Stimulated activated CD4-positive, alpha-beta T cell treated with anti-CD3 and anti-CD28 coated beads, Interleukin-1b, Interleukin-23, amount 100 ng/mL, for 48 hours (primary cell): ENCODE measurements around the gene PDE6B.
A peak's percentile ranks its signal among the peaks of the same experiment; 100 is the strongest.

ENCODE experiments used
- DNase-seq: peaks from one replicate; pipeline ENCODE4 v3.0.0-alpha.2; 2020

PDE6B gene

DNA sequence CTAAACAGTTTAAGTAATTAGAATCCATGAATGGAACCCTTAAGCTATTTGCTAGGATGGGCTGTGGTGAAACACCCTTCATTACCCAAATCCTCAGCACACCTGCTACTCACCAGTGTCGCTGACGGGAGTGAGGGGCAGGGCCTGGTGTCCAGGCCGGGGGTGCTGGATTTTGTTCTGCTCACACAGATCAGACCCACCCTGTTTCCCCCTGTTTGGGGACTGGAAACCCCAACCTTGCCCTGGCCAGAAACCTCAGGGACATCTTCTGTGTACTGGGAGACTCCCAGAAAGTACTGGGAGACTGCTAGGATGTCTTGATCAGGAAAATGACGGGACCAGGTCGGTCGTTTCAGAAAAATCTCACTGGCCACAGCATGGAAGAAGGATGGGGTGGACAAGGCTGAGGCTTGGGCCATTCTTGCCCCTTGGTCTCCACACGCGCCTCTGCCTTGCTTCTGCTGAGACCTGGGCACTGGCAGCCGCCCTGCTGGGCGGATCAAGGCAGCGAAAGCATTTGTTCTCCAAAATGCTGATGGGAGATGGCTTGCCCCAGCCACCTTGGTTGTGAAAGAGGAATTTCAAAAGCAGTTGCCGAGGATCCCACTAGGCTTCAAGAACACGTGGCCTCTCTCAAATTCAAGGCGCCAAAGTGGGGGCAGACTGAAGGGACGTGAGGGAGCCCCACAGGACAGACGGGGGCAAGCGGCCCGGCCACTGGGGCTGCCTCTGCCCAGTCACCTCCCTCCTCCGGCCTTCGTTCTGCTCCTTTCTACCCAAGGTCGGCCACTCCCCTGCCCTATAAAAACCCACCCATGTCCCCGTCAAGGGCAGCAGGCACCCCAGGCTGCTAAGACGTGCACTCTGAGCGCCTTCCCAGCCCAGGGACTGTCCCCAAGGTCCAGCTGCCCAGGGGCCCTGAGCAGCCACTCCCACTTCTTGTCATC lies 23.5 kb upstream of the PDE6B start:
- no peak for DNase-seq

DNA sequence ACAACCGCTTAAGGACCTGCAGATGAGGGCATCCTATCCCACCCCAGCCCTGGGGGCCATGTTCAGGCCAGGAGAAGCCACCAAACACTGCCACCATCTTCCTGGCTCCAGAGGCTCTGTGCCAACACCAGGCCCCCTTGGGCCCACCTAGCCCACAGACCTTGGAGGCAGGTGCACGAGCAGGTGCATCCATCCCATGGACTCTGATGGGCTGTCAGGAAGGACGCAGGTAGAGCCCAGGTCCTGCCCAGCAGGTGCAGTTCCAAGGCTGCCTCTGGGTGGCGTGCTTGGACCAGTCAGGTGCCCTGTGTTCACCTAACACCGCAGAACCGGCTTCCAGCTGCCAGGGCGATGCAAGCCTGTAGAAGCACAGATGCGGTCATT lies 22.8 kb upstream of the PDE6B start:
- DNase-seq, result peak; percentile 78

DNA sequence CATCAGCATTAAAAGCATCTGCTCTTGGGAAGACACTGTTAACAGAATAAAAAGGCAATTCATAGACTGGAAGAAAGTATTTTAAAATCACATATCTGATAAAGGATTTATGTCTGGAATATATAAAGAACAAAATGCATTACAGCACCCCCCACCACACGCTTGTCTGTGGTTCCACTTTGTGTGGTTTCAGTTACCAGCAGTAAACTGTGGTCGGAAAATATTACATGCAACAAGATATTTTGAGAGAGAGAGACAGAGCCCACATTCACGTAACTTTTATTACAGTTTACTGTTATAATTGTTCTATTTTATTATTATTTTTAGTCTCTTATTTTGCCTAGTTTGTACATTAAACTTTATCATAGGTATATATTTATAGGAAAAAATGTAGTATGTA lies 21.2 kb upstream of the PDE6B start:
- no peak for DNase-seq

DNA sequence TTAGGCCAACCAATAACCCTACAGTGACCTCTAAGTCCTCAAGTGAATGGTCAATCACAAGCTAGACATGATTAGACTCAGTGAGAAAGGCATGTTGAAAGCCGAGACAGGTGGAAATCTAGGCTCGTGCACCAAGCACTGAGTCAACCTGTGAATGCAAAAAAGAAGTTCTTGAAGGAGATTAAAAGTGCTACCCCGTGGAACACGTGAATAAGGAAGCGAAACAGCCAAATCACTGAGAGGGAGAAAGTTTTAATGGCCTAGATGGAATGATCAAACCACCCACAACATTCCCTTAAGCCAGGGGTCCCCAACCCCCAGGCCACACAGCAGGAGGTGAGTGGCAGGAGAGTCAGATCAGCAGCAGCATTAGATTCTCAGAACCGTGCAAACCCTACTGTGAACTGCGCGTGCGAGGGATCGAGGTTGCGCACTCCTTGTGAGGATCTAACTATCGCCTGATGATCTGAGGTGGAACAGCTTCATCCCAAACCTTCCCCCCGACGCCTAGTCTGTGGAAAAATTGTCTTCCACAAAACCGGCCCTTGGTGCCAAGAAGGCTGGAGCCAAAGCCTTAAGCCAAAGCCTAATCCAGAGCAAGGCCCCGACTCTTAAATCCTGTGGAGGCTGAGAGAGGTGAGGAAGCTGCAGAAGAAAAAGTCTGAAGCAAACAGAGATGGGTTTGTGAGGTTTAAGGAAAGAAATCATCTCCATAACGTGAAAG lies 19.5 kb upstream of the PDE6B start:
- no peak for DNase-seq

DNA sequence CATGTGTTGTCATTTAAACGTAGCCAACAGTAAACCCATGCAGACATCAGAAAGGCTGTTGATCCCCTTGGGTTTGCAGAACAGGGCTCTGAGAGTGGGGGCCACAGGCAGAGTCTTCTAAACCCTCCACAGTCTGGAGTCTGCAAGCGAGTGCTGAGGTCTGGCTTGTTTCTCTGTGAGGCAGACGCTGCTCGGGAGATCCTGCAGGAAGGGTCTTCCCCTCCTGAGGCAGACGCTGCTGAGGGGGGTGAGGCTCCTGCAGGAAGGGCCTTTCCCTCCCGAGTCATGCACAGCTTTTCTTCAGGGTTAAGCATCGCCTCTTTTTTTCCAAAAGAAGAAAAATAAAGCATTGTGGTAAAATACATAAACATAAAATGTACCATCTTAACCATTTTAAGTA lies 17.1 kb upstream of the PDE6B start:
- DNase-seq, result no peak

DNA sequence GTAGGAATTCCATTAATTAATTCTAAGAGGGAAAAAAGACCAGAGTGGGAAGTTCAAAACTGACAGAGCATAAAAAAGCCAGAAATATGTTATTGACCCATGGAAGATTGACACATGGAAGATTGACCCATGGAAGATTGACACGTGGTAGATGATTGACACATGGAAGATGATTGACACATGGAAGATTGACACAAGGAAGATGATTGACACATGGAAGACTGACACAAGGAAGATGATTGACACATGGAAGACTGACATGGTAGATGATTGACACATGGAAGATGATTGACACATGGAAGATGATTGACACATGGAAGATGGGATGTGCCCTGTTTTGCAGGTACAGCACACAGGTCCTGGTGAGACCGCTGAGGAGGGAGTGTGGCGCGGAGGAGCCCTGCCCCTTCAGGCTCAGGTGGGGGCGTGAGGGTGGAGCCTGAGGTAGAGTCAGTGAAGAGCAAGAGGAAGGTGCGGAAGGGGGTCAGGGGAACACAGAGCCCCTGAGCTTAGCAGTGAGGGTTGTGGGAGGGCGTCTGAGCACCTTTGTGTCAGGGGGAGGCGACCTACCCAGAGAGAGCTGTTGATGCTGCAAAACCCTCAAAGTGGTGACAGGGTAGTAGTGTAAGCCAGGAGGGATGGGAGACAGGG lies 15.8 kb upstream of the PDE6B start:
- no peak for DNase-seq

DNA sequence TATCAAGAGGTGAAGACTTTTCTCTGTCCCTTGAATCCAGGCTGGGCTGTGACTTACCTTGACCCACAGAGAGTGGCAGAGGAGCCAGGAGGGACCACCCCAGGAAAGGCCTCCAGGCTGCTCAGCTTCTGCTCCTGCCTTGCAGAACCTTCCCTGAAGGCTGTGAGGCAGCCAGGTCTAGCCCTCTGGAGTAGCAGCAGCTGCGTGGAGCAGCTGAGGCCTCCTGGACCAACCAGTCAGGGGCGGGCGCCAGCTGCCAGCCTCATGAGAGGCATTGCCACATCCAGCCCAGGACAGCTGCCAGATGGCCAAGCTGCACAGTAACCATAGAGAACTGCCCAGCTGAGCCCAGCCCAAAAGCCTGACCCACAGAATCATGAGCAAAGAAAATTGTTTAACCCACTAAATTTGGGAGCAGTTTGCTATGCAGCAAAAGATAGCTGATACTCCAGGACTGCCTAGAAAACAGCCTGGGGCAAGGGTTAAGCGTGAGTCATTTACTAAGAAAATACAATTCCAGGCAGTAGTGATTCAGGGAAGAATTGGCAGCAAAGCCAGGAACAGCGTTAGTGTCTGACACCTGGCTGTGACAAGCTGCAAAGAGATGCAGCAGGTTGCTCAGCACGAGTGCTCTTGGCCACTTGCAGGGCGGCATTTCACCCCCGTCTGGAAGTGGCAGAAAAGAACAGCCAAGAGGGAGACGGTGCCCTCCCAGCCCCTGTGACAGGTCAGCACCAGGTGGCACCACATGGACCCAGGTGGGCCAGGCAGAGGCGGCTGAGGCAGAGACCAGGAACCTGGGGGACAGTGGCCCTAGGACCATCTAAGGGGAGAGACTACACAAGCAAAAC lies 14.7 kb upstream of the PDE6B start:
- no peak for DNase-seq

DNA sequence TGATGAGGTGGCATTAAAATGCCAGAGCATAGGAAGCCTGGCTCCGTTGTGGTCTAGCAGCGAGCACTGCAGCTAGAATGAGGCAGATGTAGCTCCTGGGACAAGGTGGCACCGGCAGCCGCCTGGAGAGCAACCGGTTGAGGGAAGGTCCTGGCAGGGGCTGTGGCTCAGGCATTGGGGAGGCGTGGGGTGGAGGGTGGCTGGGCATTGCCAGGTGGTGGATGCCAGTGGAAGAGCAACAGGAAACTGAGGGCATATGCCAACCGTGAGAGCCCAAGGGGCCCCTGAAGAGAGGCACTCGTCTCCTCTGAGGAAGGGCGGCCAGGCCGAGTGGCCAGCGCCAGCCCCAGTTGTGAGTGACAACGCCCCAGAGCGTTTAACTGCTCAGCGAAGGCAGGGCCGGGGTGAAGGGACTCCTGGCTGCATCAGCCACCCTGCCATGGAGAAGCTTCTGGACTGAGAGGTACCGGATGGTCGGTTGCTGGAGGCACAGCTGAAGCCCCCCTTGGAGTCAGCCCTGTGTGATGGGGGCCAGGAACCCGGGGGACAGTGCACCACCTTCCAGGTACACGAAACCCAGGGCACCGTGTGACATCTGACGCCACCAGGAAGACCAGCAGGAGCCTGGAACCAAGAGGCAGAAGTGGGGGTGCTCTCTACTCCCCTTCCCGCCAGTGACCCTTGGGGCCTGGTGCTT lies 13.2 kb upstream of the PDE6B start:
- DNase-seq, result no peak

DNA sequence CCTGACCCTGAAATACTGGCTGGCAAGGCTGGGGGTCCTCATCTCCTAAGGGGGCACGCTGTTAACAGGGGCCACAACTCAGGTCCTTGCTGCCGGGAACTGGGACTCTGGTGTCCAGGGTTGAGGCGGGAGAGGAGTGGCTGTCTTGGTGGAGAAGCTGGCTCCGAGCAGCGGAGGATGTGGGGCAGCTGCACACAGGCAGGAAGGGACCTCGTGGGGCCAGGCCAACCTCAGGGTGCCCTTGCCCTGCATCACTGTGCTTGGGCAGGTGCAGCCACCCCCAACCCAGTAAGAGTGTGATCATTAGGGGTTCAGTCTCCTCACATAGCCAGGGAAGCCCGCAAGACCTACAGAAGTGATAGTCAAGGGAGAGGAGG lies 12.6 kb upstream of the PDE6B start:
- no peak for DNase-seq

DNA sequence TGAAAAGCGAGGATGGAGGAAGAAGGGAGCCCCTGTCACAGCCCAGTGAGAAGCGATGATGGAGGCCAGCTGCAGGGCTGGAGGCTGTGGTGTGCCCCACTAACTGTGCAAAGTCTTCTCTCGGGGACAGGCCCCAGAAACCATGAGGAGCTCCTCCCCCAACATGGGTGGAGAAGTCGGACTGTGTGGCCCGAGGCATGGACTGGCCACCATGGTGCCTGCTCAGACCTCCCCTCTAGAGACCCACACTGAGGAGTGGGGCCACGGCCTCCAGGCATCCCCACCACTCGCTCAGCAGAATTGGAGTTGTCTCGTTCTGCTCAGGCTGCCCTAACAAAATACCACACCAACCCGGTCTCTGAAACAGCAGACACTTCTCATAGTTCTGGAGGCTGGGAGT lies 12.2 kb upstream of the PDE6B start:
- DNase-seq, result no peak

DNA sequence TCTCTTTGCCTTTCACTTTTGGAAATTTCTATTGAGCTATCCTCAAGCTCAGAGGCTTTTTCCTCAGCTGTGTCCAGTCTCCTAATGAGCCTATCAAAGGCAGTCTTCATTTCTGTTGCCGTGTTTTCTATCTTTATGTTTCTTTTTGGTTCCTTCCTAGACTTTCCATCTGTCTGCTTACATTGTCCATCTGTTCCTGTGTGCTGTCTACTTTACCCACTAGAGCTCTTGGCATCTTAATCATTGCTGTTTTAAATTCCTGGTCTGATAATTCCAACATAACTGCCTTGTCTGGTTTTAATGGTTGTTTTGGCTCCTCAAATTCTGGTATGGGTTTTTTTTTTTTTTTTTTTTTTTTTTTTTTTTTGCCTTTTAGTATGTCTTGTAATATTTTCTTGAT lies 9.3 kb upstream of the PDE6B start:
- no peak for DNase-seq

DNA sequence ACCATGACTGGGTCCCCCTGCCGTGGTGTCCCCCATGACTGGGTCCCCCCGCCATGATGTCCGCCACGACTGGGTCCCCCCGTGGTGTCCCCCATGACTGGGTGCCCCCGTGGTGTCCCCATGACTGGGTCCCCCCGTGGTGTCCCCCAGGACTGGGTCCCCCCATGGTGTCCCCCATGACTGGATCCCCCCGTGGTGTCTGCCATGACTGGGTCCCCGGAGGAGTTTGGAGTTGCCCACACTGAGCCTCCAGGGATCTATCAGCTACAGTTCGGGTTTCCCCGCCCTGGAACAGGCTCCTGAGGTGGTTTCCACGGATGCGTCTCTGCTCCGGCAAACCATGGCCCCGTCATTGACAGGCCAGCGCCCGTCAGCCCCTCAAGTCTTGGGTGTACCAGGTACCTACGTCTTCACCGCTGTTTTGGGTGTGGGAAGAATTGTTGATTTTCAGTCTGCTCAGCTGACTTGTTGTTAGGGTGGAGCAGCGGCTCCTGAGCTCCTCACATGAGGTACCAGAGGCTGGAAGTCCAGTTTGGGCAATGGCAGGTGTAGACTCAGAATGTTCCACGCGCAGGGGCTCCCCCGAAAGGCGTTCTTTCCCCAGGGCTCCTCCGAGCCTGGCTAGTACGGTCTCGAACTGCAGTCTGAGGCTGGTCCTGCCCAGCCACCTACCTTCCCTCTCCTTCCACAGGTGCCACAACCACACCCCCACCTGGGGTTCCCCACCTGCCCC lies 8.3 kb upstream of the PDE6B start:
- no peak for DNase-seq

DNA sequence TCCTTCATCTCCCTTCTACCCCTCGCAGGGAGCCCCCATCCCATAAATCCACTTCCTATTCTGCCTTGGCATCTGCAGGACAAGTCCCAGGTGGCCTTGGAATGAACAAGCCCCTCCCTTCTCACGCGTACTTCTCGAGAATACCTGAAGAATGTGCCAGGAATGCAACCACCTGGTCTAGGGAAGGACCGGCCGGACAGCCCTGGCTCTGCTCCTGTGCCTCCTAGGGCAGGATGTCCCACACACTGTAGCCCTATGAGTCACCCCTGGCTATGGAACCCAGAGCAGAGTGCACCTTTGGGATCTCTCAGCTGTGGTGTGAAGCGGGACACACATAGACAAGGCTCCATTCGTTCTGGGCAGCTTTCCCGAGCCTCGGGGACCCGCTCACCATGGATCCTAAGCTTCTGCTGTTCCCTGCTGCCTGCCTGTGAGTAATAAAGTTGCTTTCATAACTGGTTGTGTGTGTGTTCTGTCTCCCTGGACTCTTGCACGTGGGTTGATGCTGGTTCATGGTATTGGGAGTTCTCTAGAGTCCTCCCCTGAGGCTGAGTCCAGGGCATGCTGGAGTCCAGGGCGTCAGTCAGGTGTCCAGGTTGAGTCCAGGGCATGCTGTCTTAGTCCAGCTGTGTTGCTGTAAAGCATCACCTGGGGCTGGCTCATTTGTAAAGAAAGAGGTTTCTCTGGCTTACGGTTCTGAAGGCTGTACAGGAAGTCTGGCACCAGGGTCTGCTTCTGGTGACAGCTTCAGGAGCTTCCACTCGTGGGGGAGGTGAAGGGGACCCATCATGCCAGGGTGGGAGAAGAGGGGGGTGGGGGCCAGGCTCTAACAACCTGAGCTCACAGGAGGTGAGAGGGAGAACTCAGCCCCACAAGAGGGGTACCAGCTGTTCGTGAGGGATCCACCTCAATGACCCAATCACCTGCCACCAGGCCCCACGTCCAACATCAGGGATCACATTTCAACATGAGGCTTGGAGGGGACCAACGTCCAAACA lies 7.4 kb upstream of the PDE6B start:
- DNase-seq, result no peak

DNA sequence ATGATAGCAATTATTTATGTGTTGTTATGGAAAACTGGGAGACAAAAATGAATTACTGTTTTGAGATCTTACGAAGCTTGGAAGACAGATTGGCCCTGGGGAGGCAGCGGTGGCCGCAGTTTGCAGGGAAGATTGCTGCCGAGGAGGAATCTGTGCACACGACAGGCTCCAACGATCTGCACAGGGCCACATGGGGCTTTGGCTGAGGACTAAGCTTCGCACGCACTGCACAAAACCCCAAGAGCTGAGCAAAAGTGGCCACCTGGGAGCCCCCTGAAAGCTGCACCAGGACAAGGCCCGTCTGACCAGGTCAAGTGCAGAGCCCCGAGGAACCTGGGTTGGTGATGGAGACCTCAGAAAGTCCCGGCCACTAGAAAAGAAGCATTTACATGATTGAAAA lies 5.2 kb upstream of the PDE6B start:
- DNase-seq, result no peak

DNA sequence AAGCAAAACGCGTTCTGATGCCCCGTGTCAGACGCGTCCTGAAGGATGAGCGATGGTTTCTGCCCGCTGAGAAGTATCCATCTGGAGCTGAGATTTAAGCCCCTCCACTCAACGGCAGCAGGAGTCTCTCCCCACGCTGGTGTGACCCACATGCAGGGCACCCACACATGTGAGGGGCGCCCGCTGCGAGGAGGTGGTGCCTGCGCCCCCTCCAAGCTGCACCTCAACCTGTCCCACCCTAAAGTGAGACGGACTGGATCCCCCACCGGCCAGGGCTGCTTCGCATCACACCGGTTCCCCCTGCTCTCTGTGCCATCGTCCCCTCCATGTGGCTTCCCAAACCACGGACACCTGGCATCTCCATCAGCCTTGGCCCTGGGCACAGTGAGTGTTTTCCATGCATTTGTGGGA lies 4.5 kb upstream of the PDE6B start:
- no peak for DNase-seq

DNA sequence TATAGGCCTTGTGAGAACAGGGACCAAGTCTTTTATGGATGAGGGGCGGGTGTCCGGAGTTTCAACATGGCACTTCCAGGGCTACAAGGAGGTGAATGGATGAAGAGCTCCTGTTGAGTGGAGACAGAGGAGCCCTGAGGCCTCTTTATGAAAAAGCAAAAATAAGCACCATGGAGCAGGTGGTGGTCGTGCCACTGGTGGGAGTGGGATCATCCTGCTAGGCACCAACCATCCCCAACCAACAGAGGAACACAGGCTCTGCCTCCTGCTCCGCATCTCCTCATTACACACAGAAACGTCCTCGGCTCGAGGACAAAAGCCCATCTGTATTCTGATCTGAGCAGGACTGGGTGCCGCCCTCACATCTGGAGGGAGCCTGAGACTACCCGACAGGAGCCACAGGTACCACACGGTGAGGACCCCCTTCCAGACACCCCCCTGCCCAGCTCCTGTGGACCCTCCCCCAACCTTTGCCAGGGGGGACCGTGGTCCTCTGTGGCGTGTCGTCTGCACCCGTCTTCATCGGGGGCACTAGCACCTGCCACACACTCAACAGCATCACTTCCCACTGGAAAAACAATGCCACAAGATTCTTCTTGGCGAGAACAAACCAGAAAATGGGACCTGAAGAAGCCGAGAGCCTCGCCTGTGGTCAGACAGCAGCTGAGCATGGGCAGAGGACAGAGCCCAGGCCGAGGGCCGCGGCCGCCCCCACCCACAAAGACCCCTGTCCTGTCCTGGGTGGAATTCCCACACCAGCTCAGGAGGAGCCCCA lies 3.9 kb upstream of the PDE6B start:
- DNase-seq, result no peak

DNA sequence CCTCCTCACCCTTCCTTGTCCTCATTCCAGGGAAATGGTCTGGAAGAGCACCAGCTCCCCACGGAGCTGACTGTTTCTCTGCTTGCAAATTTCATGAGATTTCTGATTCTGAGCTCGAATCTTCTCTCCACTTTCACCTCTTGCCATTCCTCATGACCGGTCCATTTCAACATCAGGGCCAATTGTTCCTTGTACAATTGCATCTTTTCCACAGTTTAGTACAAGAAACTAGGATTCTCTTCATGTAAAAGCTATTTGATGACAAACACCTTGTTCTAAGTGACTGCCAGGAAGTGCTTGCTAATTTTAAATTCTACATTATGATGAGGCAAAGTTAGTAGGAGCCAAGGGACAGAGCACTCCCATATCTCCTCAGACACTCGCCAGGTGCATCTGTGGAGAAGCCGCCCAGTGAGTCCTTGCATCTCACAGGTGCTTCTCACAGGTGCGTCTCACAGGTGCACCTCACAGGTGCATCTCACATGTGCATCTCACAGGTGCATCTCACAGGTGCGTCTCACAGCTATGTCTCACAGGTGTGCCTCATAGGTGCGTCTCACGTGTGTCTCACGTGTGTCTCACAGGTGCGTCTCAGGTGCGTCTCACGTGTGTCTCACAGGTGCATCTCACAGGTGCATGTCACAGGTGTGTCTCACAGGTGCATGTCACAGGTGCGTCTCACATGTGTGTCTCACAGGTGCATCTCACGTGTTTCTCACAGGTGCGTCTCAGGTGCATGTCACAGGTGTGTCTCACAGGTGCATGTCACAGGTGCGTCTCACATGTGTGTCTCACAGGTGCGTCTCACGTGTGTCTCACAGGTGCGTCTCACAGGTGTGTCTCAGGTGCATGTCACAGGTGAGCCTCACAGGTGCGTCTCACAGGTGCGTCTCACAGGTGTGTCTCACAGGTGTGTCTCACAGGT lies 3.0 kb upstream of the PDE6B start:
- no peak for DNase-seq
